Hepatocyte (in vitro differentiated cells): Measurements from ENCODE around the gene FBXL13.

Experiments
- CTCF ChIP-seq: fragments of 200-600 bp; sonication (generic); IDR thresholded peaks from 2 replicates; pipeline ENCODE4 v1.5.1; 2016; ENCODE audit warnings: antibody characterized with exemption, mild to moderate bottlenecking; ENCODE audit not compliant: poor library complexity
- EZH2 ChIP-seq: fragments of 200-600 bp; sonication (generic); IDR thresholded peaks from 2 replicates; pipeline ENCODE4 v1.6.1; 2016; ENCODE audit warnings: antibody characterized with exemption, mild to moderate bottlenecking, borderline replicate concordance

GRCh38 chr7:103121641-103122040, 47.0 kb upstream of the FBXL13 start:
- no peak for TF ChIP-seq CTCF
- TF ChIP-seq EZH2: no peak
